ENCODE data around the gene FHL2.

Gene FHL2

DNA sequence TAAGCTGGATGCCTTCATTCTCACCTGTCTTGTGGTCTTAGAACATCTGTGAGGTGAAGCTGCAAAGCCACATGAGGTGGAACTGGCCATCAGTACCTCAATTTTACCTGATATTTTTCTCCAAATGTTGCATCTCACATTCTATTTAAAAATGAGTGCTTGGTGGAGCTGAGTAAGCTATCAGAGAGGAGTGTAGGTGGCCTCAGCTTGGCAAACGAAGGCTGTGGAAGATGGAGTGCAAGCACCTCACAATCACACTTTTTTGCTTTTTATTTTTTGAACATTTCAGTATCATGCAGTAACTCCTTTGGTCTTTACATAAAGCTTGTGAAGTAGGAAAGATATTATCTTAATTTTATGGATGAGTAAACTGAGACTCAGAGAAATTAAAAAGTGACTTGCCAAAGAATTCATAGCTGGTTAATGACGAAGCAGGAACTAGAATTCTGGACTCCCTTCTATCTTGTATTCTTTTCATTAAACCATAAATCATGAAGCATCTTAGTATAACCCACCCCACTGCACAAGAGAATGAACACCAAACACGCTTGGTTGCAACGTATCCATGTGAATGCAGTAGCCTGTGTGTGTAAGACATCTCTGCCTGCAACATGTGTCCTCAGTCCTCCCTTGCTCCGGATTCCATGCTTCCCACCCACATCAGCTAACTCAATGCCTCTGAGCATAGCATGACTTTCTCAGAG, 34.3 kb downstream of the FHL2 start:
- no peak for DNase-seq (ENCODE audit: extremely low read depth, insufficient read length)
- TF ChIP-seq CTCF (IDR thresholded peaks at IDR 0.05; ENCODE audit: insufficient read depth, low read length, poor library complexity, severe bottlenecking) = no peak
- Histone ChIP-seq H3K36me3 (ENCODE audit: control insufficient read depth, insufficient read depth, low read length) (peaks cover 1% of the 10 kb centered on the region; the same call in 1 of the 2 replicates), H3K27me3 (replicated peaks; ENCODE audit: control insufficient read depth, insufficient read depth, low read length) (no peaks in the 10 kb centered on the region), H3K4me3 (replicated peaks; ENCODE audit: low read depth, low read length) (no peak overlapping the region)

DNA sequence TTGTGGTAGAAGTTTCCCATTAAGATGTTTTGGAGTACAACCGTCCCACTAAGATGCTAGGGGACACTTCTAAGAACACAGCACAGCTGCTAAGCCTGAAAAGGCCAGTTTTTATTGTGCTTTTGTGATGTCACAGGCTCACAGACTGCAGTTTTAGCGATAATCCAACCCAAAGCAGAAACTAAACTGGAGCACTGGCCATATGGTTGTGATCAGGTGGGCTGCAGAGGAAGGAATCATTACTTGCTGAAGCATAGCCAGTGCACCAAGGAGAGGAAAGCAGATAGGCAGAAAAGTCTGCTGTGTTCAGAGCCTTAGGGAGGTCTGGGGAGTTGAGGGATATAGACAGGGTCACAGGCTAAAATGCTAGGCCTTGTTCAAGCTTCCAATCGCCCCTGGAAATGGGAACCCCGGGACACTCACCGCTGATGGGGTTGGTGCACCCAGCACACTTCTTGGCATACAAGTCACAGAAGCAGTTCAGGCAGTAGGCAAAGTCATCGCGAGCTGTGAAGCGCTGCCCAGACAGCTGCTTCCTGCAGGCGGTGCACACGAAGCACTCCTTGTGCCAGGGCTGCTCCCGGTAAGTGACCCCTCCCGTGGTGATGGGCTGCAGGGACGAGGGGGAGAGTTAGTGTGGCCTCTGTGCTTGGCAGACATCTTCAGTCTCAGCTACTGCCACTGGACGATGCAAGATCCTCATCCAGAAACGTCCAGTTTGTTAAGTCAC, 35.8 kb downstream of the FHL2 start:
- no peaks in the 10 kb centered on the region for H3K27me3 ChIP-seq (replicated peaks; ENCODE audit: control insufficient read depth, insufficient read depth, low read length)
- no peak for DNase-seq (ENCODE audit: extremely low read depth, insufficient read length)
- no peak overlapping the region for H3K4me3 ChIP-seq (replicated peaks; ENCODE audit: low read depth, low read length)
- no peak for TF ChIP-seq CTCF (IDR thresholded peaks at IDR 0.05; ENCODE audit: insufficient read depth, low read length, poor library complexity, severe bottlenecking)
- H3K36me3 ChIP-seq (ENCODE audit: control insufficient read depth, insufficient read depth, low read length) = peaks cover 3% of the 10 kb centered on the region

DNA sequence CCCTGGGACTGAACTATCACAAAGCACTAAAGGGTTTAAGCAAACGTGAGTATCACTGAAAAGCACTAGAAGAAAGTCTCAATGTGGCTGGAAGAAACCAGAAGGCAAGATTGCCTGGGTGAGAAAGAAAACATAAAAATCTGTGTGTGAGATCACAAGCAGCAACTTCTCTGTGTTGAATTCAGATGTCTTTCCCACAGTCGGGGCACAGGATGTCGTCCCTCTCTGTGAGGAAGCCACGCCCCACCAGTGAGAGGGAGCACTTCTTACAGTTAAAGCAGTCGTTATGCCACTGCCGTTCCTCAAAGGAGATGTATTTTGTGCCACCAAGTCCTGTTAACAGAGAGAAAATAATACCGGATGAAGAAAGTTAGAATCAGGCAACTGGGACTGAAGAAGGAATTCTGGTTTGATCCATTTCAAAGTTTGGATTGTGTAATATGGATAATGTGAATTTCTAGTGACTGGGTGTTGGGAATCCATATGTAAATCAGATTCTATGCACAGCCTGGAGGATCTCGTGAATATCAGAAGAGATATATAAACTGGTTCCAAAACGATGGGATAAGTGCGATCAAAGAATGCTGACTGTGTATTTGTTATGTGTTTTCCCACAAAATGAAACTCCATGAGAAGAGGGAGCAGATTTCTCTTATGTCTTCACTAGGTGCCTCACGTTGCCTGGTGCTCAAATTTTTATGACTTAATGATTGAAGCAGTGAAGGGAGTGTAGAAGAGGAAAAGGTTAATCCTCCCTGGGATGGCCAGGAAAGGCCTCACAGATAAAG, 37.6 kb downstream of the FHL2 start:
- Histone ChIP-seq H3K4me3 (replicated peaks; ENCODE audit: low read depth, low read length) (no peak overlapping the region), H3K36me3 (ENCODE audit: control insufficient read depth, insufficient read depth, low read length) (peaks cover 4% of the 10 kb centered on the region), H3K27me3 (replicated peaks; ENCODE audit: control insufficient read depth, insufficient read depth, low read length) (no peaks in the 10 kb centered on the region)
- no peak for DNase-seq (ENCODE audit: extremely low read depth, insufficient read length)
- no peak for TF ChIP-seq CTCF (IDR thresholded peaks at IDR 0.05; ENCODE audit: insufficient read depth, low read length, poor library complexity, severe bottlenecking)

DNA sequence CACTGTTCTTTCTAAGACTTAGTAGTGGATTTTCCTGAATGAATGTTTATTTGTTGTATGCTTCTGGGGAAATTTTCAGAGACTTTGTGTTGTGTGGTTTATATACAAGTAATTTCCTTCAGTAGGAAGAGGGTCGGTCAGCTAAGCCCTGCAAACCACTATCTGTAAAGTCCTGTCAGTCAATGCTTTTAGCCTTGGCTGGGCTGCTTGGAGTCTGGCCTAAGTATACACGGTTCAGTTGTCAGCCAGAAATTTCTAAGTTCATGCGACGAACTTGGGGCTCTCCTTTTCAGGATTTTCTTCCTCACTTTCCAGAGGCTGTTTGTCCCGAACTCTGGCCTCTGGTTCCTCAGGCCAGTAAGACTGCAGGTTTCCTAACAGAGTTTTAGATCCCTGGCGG, 40.3 kb downstream of the FHL2 start:
- Histone ChIP-seq H3K4me3 (replicated peaks; ENCODE audit: low read depth, low read length) (no peak overlapping the region), H3K27me3 (replicated peaks; ENCODE audit: control insufficient read depth, insufficient read depth, low read length) (no peaks in the 10 kb centered on the region), H3K36me3 (ENCODE audit: control insufficient read depth, insufficient read depth, low read length) (peaks cover 6% of the 10 kb centered on the region)
- TF ChIP-seq CTCF (IDR thresholded peaks at IDR 0.05; ENCODE audit: insufficient read depth, low read length, poor library complexity, severe bottlenecking) = no peak
- no peak for DNase-seq (ENCODE audit: extremely low read depth, insufficient read length)

- Histone ChIP-seq H3K27me3 (replicated peaks; ENCODE audit: control insufficient read depth, insufficient read depth, low read length) (no peaks in the 10 kb centered on the region), H3K36me3 (ENCODE audit: control insufficient read depth, insufficient read depth, low read length) (peaks cover 6% of the 10 kb centered on the region), H3K4me3 (replicated peaks; ENCODE audit: low read depth, low read length) (no peak overlapping the region)
- no peak for TF ChIP-seq CTCF (IDR thresholded peaks at IDR 0.05; ENCODE audit: insufficient read depth, low read length, poor library complexity, severe bottlenecking)
- DNase-seq (ENCODE audit: extremely low read depth, insufficient read length) = no peak
Measured at GRCh38 chr2:105357122-105357521, 41.7 kb downstream of the FHL2 start.
